T1000 (cell line): ENCODE results near the gene POTEE.
"Not testable (repeated sequence)": the region's sequence is repeated elsewhere in the genome, so short reads cannot be mapped to it uniquely, and the experiment has no call there.

Experiments
- DNase-seq: peaks from one replicate; lab custom pipeline; 2025; ENCODE audit warnings: mixed read lengths; lab: John Stamatoyannopoulos, UW

The POTEE gene

DNA sequence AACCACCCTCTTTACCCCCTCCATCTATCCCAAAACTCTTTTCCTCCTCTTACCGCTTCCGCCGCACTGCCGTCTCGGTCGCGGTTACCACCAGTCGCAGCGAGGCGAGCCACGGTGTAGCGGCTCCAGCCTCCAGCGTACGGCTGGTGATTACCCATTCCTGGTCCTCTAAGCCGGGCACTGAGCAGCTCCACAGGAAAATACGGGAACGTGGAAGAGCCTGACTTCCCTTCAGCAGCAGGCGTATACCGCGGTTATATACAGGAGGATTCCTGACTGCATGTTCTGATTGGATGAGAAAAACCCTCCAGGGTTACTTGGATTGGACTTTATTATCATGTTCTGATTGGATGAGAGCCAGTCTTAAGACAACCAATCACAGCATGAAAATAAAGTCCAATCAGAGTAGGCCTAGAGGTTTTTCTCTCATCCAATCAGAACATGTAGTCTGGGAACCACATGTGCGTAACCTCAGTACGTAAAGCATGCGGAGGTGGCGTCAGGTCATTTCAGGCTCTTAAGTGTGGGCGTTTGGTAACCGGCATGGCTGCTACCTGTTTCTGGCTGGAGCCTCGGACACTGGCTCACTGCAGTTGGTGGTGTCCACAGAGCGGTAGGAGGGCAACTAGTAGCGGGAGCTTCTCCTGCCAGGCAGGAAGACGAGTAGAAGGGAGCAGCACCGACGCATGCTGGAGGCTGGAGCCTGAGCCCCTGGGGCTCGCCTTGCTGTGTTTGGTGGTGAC lies at the start of gene POTEE:
TSS of gene POTEE (plus strand) at position 507 of the 743 bp plus-strand sequence. CDS start 8,867 bp downstream, outside the sequence.
- not testable (repeated sequence) for DNase-seq

DNA sequence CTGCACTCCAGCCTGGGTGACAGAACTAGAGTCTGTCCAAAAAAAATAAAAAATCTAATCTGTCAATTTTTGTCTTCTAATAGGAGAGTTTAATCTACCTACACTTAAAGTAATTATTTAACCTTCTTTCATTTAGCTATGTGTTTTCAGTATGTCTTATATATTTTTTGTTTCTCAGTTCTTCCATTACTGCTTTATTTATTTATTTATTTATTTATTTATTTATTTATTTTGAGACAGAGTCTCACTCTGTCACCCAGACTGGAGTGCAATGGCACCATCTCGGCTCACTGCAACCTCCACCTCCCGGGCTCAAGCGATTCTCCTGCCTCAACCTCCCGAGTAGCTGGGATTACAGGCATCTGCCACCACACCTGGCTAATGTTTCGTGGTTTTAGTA lies 43.8 kb upstream of the POTEE start:
- DNase-seq = not testable (repeated sequence)

DNA sequence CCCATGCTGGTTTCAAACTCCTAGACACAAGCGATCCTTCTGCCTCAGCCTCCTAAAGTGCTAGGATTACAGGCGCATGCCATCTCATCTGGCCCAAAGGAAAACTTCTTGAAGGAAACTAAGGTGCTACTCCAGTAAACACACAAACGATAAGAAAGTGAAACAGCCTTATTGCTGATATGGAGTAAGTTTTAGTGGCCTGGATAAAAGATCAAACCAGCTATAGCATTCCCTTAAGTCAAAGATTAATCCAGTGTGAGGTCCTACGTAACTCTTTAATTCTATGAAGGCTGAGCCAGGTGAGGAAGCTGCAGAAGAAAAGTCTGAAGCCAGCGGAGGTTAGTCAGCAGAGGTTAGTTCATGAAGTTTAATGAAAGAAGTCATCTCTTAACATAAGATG lies 40.8 kb upstream of the POTEE start:
- no peak for DNase-seq

DNA sequence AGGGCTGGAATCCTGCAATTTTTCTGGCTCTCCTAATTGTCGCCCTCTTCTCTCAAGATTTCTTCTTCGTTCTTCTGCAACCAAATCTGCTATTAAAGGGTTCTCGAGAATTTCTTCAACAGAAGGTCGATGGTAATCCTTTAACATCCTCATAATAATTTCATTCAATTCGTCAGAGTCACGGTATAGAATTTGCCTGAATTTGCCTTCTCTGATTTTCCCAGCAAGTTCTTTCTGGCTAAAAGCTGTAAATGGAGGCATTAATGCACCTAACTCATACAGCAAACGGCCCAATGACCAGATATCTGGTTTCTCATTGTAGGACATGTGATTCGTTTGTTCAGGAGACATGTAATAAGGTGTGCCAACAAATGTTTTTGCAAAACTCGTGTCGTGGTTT lies 31.3 kb upstream of the POTEE start:
- DNase-seq = not testable (repeated sequence)

DNA sequence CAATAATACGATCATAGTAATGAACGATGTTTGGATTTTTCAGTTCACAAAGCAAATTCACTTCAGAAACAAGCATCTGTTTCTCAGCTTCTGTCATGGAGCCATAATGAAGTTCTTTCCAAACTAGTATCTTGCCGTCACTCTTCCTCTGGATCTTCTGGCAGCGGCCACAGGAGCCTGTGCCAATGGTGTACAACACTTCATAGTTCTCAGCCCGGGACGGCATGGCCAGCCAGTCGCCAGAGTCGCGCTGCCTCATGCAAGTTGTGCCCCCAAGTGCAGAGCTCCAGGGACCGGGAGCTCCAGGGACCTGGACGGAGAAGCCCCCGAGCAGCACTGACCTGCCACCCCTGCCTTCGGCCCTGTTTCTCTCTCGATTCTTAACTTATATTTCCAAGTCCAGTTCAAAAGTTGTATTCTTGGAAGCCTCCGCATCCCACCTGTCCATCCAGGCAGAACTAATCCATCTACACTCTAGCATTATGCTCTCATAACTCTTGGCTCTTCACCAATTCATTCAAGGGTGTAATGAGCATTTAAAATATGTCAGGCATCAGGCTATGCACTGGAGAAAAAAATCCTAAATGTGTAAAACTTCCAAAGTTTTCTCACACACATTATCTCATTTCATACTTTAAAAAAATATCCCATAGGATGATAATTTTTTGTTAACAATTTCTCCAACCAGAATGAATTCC lies 30.5 kb upstream of the POTEE start:
- not testable (repeated sequence) for DNase-seq

DNA sequence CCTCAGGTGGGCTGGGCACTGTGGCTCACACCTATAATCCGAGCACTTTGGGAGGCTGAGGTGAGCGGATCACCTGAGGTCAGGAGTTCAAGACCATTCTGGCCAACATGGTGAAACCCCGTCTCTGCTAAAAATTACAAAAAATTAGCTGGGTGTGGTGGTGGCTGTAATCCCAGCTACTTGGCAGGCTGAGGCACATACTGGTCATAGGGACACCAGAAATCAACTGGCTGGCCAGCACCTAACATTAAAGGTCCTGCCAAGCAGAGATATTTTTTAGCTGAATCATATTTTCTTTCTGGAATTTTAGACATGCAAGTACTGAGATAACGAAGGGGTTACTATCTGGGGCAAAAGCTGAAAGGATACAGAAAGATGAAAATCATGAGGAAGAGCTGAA lies 27.9 kb upstream of the POTEE start:
- DNase-seq = not testable (repeated sequence)

DNA sequence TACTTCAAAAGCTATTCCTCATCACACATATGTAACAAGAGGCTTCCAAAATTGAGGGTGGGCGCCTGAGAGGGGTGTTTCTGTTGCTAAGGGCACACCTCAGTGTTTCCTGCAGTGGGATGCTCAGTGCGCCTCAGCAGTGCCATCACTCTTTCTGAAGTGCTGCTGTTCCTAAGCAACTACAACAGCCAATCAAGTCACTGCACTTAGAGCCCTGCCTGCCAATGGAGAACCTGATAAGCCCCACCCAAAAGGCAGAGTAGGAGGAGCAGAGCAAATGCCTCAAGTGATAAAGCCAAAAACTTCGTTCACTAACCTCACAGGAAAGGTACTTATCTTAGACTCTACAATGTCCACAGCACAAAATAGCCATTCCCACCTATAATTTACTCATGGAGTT lies 15.9 kb upstream of the POTEE start:
- not testable (repeated sequence) for DNase-seq

DNA sequence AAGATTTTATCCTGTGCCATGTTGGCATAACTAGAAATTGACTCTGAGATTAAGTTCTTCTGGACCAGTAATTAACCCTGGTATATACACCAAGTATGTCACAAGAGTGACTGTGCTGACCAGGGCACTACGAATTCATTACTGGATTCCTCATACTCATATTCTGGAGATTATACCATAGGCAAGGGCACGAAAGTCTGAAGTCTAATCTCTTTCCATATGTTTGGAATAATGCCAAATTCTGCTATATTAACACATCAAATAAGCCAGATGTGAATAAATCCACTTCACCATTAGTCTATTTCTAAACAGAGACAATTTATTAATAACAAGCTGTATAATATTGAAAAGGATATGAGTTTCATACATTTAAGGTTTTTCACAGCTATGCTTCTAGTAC lies 13.2 kb upstream of the POTEE start:
- not testable (repeated sequence) for DNase-seq

DNA sequence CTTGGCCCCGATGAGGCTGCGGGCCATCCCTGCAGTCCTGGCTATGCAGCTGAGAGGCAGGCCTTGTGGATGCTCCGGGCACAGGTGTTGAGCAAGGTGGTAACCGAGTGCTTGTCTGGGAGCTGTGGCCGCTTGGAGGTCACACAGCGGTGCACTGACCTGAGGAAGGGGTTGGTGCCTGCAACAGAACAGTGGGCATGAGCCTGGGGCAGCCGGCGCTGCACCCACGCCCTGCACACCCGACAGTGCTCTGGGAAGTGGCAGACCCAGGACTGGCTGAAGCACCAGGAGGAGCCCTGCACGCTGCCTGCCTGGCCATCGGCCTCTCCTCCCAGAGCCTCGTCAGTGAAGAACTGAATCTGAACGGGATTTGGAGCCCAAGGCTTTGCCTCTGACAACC lies 8.2 kb upstream of the POTEE start:
- DNase-seq = no peak

DNA sequence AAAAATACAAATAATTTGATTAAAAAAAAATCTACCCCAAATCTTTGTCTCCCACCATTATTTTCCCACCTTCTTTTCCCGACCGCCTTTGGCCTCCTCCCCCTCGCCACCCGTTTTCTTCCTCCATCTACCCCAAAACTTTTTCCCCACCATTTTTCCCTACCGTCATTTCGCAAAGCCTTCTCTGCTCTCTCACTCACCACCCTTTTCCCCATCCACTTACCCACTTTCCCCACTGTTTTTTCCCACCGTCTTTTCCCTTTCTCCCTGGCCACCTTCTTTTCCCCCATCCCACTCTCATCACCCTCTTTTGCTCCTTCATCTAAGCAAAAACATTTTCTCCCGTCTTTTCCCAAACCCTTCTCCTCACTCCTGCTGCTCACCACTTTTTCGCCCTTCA lies 1.5 kb upstream of the POTEE start:
- not testable (repeated sequence) for DNase-seq

DNA sequence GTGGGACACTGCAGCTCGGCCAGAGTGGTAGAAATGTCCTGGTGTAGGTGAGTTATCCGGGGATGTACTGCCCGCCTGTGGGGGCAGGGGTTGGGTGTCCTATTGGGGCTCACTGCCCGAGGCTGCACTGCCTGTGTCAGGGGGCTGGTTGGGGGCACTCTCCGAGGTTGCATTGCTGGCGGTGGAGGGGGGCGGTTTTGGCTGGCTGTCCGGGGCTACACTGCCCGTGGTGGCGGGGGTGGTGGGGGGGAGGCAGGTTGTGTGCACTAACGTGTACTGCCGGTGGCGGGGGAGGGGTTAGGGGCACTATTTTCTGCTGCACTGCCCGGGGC lies 403 bp downstream of the POTEE start:
- DNase-seq = not testable (repeated sequence)

DNA sequence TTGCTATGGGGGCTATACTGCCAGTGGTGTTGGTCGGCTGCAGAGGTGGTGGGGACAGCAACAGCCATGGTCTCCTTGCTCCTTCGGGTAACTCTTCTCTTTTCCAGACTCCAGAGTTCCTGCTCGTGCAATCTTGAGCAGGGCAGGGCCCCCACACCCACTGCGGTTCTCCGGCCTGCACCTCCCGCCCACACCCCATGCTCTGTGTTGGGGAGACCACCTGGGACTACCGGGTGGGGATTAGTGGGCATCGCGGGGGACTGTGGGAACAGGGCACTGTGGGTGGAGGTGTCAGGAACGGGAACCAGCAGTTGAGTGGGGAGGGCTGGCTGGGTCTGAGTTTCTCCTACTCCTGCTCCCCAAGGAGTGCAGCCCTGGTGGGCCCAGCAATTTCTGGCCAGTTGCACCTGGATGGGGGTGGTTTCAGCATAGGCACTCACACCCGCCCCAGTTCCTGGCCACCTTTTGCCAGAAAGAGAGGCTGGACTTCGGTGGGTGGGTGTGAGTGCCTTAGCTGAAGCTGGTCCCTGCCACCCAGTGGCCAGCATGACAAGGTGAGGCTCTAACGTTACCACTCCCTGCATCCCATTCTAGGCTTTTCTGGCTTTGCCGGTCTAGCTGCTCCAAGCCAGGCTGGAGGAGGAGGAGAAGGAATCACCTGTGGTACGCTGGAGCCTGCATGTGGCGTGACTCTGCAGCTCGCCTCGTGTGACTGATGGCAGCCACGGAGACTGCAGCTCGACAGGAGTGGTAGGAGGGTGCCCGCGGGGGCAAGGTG lies 1.3 kb downstream of the POTEE start:
- DNase-seq = not testable (repeated sequence)

DNA sequence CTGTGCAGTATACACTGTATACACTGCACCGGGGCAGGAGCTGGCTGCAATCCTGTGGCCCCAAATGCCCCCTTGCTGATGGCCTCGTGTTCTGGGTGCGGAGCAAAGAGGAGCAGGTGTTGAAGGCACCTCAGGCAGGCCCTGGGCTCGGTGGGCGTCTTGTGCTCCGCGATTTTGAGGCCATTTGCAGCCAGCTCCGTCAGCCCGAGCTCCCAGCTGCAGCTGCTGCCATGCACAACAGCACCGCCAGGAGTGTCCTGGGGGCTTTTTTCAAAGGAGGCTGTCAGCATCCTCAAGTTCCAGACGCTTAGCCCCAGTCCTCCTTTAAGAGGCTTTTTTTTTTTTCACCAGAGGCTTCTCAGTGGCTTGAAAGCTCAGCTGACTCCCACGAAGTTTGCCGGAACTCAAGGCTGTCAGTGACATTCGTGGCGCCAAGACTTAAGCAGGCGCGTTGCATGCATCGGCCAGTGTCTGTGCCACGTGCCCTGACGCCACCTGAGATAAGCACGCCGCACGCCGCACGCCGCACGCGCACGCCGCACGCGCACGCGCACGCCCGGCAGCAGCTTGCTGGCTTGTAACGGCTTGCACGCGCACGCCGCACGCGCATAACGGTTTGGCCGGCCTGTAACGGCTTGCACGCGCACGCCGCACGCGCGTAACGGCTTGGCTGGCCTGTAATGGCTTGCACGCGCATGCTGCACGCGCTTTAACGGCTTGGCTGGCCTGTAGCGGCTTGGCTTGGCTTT lies 8.1 kb downstream of the POTEE start:
- DNase-seq = not testable (repeated sequence)

DNA sequence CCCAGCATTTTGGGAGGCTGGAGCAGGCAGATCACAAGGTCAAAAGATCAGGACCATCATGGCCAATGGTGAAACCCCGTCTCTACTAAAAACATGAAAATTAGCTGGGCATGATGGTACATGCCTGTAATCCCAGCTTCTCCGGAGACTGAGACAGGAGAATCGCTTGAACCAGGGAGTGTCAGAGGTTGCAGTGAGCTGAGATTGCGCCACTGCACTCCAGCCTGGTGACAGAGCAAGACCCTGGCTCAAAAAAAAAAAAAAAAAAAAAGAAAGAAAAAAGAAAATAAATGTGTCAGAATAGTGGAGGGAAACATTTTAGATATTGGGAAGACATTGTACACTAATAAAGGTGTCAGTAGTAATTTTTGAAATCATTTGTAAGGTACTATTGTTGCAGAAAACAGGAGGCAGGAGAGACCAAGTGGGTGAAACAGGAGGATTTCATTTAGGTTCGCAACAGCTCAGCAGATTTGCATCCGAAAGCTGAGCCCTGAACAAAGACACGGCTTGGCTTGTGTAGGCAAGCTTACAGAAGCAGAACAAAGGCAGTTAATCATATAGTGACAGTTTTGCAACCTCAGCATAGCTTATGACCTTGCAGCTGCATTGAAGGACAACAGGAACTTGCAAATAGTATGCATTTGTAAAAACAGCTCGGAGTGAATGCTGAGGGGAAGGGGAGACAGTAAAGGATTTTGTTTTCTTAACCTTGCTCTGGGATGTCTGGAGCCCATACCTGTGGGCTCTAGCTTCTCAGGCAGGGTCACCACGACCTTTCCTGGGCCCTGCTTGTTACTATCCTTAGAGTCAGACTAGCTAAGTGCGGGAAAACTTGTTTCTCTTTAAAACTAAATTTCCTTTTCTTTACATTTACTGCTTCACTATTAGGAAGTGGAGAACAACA lies 26.5 kb downstream of the POTEE start:
- not testable (repeated sequence) for DNase-seq
